HG03097 (cell line): ENCODE measurements around the gene C1QTNF8.

Source experiments
- ATAC-seq: cut with Tn5 transposase; IDR thresholded peaks from one replicate; pipeline ENCODE4 v1.9.1; 2021; ENCODE audit not compliant: unreplicated experiment, low FRiP score

C1QTNF8 gene

GRCh38 chr16:1112506-1113184 lies 16.6 kb upstream of the C1QTNF8 start:
- ATAC-seq: no peak

DNA sequence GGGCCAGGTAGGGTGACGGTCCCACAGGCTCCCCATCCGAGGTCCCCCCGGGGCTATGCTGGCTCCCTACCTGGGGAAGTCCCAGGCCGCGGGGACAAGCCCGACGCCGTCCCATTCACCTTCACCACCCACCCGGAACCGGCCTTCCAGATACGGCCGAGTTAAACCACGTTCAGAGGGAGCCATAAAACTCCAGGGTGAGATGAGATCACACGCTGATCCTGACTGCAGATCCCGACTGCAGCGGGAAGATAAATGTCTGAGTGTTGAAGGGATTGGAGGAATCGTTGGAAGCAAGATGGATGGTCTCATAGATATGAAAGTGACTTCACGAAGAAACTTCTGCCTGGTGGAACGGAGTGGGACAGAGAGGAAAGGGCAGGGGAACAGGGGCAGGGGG lies 13.6 kb upstream of the C1QTNF8 start:
- no peak for ATAC-seq

DNA sequence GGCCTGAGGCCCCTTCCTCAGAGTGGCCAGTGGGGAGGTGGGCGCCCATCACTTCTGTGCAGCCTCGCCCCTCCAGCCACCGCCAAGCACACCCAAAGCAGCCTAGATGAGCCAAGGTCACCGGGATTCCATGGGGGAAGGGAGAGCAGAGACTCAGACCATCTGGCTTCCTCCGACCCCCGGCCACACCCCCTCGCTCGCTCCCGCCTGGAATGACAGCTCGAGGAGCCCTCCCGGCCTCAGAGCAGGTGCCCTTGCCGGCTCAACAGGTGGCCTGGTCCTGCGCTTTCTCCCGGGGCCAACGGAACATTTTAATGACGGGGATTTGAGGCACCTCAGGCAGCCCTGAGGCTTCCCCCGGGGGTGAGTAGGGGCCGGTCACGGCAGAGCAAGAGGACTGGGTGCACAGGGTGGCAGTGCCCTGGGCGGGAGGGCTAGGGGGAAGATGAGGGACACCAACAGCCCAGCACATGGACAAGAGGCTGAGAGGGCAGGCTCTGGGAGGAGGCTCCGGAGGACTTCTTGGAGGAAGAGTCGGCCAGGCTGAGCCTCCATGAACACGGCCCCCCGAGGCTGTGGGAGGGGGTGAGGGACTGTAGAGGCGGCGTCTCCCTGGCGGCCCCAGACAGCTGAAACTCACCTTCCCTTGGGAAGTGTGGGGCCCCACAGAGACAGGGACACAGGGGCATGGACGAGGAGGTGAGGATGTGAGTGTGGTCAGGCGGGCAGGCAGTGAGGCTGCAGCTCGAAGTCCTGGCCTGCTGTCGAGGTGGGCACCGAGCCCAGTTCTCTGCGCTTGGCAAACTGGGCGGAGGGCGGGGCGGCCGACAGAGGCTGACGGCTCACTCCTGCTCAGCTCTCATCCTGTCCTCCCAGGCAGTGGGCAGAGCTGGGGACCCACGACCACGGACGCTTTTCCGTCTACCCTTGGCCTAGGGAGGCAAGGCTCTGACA lies 12.5 kb upstream of the C1QTNF8 start:
- no peak for ATAC-seq

DNA sequence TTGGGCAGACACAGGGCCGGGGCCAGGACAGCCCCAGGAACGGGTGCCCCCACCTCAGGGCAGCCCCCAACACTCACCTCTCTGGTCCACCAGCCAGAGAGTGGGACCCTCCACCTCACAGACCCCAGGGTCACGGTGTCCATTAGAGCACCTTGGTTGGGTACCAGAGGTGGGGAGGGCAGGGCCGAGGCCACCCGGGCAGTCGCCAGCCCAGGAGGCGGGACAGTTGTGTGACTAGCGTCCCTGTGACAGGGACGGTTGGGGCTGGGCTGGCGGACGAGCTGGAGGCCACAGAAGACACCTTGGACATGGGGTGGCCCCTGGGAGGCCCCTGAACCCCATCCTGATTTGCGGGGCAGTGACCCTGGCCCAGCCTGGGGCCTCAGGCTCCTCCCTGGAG lies 11.7 kb upstream of the C1QTNF8 start:
- no peak for ATAC-seq

DNA sequence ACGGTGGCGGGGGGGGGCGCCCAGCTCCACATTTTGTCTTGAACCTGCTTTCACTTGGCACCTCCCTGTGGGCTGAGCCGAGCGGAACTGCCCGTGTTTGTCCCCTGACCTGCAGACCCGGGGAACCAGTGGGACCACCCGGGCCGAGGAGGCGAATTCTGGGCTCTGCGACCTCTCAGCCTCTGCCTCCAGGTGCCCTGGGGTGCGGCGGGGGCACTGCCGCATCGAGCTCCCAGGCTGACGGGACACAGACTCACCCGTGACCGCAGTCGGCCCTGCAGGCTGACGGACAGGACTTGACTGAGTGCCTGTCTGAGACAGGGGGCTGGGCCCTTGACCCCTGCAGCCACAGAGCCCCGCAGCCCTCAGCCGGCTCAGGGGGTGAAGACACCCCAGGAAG lies 11.1 kb upstream of the C1QTNF8 start:
- ATAC-seq: no peak

DNA sequence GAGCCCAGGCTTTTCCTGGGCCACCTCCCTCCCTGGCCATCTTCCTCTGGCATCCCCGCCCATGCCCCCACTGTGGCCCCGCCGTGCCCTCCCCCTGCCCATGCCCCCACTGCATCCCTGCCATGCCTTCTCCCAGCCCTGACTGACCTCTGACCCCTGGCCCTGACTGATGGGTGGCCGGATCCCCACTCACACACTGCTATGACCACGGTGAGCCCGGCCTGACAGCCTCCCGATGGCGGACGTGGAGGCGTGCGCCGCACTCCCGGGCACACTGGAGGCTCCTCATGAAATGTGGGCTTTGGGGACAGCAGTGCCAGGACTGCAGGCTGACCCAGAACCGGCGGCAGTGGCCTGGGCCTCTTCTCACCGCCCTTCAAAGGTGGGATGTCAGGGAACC lies 10.6 kb upstream of the C1QTNF8 start:
- no peak for ATAC-seq

DNA sequence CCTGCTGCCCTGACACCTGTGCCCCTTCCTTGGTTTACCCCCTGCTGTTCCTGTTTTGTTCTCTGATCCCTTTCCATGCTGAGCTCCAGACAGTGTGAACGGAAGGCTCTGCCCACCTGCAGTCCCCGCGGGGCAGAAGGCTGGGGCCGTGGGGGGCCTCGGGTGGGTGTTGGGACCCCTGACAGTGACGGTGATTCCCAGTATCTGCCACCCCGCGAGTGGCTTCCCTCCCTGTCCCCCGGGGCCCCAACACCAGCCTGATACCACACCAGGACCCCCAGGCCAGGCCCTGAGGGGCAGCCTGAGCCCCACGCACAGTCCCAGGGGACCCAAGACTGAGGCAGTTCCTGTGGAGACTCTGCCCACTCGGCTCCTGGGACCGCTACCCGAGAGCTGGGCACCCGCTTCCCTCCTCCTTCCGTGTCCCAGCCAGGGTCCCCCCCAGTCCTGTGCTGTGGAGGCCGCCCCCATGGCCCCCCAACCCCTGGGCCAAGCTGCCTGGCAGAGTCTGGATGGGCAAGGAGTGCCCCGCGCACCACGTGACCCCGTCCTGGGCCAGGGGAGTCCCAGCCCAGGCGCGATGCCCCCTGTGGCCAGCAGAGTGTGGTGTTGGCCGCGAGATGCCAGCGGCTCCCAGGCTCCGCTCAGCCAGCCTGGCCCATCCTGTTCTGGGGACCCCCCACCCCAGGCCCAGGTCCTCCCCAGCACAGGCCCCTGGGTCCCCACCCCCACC lies 10.0 kb upstream of the C1QTNF8 start:
- no peak for ATAC-seq

DNA sequence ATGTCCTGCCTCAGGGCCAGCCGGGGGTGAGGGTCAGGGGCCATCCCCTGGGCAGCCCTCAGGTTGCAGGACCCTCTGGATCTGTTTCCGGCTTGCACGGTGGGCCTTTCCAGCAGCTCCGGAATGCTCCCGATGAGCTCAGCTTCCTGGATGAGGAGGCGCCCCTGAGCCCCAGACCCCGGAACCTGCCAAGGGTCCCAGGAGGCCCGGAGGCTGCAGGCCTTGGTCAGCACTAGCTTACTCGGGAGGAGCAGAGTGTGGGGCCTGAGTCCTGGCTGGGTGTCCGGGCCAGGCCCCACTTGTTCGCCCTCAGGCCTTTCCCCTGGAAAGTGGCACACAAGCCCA lies 7.6 kb upstream of the C1QTNF8 start:
- no peak for ATAC-seq

- no peak for ATAC-seq
Measured at GRCh38 chr16:1102921-1103635, 7.0 kb upstream of the C1QTNF8 start.

DNA sequence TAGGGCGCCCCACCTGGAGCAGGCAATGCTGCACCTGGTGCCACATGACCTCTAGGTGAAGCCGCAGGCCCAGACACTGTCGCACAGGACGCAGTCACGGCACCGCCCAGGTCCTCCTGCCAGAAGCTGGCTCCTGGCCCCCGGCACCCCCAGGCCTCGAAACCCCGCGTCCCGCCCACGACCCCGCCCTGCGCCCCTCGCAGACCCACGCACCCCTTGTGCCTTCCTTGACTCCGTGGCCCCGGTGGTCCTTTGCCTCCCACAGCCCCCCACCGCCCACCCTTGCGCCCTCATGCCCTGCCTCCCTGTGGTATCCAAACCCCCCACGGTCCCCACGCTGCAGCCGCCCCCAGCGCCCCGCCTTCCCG lies 6.3 kb upstream of the C1QTNF8 start:
- ATAC-seq: no peak

GRCh38 chr16:1101573-1102332 lies 5.7 kb upstream of the C1QTNF8 start:
- ATAC-seq: no peak

DNA sequence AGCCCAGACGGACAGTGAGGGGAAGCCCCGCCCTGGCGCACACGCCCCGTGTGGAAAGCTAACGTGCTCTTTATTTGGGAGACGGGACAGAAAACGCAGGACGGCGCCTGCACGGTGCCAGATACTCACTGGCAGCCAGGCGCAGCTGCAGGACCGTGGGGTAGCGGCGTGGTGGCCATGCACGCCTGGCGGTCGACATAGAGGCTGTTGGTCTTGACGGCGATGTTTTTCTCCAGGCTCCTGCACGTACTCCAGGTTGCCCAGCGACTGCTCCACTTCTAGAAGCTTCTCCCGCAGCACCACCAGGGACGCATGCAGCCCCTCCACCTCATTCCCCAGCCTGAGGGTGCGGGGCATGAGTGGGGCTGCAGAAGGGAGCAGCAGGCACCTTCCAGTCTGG lies 5.1 kb upstream of the C1QTNF8 start:
- ATAC-seq: no peak

GRCh38 chr16:1100084-1100800 lies 4.2 kb upstream of the C1QTNF8 start:
- no peak for ATAC-seq

DNA sequence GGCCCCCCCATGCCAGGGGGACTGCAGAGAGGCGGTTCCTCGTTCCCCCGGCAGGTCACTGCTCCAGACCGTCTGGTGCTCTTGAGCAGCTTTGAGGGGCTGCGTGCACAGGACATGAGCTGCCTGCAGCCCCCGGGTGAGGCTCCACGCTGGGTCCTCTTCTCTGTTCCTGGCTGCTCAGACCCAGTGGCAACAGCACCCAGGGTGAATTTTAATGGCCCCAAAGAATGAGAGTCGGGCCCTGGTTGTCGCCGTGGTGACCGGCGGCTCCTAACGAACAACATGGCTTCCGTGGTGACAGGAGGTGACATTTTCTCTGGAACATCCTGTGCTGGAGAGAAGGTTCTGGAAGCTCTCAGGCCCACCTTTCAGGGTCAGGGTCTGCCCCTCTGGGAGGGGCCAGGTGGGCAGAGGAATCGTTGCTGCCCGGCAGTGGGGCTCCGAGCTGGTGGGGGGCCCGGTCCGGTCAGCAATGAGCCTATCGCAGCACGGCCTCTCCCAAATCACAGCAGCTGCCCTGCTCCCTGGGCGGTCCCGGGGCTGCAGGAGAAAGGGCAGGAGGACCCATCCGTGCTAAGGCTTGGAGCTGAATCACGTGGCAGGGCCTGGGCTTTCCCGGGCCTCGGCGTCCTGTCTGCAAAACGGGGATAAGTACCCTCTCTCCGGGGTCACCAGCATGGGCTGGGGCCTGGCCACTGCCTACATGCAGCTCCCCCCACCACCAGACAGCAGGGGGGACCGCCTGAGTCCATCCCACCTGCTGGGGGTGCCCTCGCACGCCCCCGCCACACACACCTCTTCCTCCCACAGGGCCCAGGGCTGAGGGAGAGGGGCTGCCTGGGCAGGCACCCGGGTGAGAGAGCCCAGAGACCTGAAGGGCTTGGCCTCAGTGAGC lies 3.4 kb upstream of the C1QTNF8 start:
- ATAC-seq: no peak

GRCh38 chr16:1098266-1098991 lies 2.4 kb upstream of the C1QTNF8 start:
- no peak for ATAC-seq

DNA sequence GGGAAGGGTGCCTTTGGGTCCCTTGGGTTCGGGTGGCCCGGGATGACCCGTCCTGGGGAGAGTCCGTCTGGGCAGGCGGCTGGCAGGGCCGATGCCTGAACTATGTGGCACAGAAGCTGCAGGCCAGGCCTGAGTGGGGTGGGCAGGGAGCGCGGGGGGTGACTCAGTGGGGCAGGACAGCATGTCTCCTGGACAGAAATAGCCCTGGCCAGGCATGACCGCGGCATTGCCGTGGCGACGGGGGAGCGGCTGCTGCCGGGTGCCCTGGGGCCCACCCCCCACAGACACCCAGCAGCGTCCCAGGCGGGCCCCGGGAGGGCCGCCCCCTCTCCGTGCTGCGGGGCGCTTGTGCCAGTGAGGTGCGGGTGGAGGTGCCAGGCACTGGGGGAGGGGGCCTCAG lies 1.8 kb upstream of the C1QTNF8 start:
- ATAC-seq: no peak

GRCh38 chr16:1097156-1097555 lies 1.1 kb upstream of the C1QTNF8 start:
- no peak for ATAC-seq
